ENCODE results near the gene TCF4.

The TCF4 gene

GRCh38 chr18:55337908-55338521 lies 250.0 kb downstream of the TCF4 start:
- DNase-seq = no peak

DNA sequence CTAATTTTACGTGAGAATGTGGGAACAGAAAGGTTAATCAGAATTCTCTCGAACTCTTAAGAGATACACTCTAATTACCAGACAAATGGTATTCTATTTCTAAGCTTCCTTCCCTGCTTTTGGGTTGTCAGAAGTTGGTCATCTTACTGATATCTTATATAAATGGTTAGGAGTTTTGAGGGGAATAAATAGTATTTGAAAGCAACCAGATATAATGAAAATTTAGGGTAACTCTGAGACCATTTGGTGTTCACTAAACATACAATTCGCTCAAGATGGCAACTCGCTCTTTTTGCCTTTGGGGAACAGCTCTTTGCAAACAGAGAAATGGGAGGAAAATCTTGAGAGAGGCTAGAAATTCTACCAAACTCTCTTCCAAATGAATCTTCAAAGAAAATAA lies 250.9 kb downstream of the TCF4 start:
- DNase-seq = no peak

GRCh38 chr18:55336438-55337100 lies 251.4 kb downstream of the TCF4 start:
- DNase-seq = no peak

GRCh38 chr18:55334875-55335274 lies 253.1 kb downstream of the TCF4 start:
- no peak for DNase-seq

DNA sequence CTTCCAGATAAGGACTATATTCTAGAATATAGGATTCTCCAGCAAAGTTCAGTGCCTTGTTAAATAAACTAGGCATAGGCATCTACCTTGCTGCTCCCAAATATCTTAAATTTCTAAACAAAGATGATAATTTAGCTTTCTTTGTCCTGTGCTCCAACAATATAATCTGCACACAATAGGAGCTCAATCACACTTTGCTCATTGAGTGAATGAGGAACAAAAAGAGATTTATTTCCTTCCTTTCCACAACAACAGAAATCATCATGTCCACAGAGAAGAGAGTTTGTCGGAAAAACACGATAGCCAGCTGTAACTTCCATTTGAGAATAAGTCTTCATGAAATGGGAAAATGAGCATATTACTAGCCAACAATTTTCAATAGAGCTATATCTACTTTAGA lies 256.7 kb downstream of the TCF4 start:
- no peak for DNase-seq

GRCh38 chr18:55328301-55328700 lies 259.7 kb downstream of the TCF4 start:
- DNase-seq = no peak

DNA sequence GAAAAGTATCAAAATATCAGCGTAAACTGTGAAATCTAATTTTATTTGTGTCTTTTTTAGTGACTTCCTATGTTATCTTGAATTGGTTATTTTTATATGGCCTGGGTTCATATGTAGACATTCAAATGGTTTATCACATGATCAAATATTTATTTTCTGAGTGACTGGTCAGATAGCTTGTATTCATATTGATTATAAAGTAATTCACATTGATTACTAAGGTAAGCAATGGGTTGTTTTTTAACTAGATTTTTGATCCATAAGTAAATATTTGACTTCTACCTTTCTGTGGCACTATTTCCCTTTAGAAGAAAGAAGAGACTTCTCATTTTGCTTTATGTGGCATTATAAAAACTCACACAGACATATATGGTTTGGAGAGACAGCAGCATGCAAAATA lies 260.5 kb downstream of the TCF4 start:
- DNase-seq = no peak

- no peak for DNase-seq
Observed at GRCh38 chr18:55326134-55326533, 261.9 kb downstream of the TCF4 start.

- DNase-seq = no peak
Observed at GRCh38 chr18:55324166-55324565, 263.8 kb downstream of the TCF4 start.

DNA sequence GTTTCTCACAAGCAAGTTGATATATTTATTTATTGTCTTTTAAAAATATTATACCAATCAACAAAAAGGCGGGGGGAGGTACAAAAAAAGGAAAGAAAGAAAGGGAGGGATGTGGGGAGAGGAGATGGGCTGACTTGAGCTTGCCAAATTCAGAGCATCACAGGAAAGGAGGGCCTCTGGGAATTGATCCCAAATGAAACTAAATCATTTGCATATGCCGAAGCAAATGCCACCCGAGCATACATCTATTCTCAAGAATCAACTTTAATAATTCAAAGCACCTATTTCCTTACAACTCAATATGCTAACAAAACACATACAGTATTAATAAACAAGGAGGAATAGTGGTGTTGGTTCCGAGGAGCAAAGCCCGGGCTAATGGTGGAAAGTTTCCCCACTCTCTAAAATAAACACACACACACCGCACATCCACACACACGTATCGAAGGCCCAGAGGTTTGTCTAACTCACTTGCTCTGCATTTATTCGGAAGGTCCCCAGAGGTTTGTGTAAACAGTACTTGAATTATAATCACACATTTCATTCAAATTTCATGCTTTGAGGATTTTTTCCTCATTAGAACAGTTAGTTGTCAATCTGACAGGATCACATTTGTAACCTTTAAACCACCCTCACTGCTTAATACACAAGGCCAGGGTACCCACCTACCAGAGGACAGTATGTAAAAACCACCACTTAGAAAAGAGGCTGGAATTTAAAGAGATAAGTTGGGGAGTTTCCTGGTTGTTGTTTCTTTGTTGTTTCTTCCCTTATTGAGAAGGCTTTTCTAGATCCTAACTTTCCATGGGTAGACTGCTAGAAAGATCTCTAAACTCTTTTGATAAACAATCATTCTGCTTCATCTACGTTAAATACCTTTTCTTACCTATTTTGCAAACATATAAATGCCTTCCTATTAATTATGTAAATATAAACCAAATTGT lies 264.7 kb downstream of the TCF4 start:
- no peak for DNase-seq

DNA sequence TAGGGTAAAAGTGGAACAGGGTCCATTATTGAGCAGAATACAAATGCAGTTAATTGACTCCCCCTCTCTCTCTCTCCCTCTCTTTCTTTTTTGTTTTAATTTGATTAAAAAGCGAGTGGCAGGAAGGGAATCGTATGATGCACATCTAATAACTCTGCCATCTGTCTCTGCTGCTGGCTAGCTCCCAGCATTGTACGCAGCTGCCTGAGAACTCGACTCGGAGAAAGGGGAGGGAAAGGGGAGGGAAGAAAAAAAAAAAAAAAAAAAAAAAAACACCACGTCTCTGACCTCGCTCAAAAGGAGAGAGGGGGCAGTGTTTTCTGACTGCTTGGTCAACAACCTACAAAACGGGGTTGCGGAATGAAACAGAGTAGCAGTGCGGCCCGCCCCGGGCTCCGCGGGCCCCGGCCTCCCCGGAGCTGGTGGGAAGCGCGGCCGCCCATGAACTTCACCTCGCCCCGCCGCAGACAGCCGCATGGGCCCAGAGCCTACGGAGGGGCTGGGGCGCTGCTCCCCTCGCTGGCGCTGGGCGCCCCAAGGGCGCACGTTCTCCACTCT lies 265.7 kb downstream of the TCF4 start:
- DNase-seq = no peak

DNA sequence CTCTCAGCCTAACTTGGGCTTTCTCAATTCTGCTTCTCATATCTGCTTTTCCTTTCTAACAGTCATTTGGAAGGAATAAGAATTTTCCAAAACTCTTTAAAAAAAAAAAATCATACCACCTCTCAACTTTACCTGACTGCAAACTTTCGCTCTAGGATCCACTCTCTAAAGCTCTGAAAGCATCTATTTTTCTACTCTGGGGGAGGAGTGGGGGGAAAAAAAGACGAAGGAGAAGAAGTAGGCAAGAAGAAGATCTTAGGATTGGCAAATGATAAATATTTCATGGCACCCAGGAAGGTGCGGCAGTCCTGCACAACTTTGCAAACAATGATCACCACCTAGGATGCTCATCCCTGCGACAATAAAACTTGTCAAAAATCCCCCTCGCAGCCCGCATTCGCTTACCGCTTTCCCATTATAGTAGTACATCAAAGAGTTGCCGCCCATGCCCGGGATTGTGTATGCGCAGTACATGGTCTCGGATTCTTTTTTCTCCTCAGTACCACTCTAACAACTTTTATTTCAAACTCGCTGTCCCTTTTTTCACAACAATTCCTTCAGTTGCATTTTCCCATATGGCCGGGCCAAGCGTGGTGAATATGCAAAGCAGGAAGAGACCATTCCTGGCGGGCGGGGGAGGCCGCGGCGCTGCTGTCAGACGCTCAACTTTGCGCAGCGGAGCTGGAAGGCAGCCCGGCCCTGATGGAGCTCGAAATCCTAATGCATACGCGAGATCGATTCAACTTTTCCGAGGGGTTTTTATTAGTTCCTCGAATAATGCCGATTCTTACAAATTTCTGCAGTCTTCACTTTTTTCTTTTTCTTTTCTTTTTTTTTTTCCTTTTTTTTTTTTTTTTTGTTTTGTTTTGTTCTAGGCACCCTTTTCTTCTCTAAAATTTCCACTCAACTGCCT lies 266.5 kb downstream of the TCF4 start:
- DNase-seq = no peak

- no peak for DNase-seq
Observed at GRCh38 chr18:55320424-55321264, 267.3 kb downstream of the TCF4 start.

GRCh38 chr18:55319459-55320193 lies 268.4 kb downstream of the TCF4 start:
- DNase-seq = no peak

GRCh38 chr18:55318951-55319441 lies 269.0 kb downstream of the TCF4 start:
- DNase-seq = no peak

DNA sequence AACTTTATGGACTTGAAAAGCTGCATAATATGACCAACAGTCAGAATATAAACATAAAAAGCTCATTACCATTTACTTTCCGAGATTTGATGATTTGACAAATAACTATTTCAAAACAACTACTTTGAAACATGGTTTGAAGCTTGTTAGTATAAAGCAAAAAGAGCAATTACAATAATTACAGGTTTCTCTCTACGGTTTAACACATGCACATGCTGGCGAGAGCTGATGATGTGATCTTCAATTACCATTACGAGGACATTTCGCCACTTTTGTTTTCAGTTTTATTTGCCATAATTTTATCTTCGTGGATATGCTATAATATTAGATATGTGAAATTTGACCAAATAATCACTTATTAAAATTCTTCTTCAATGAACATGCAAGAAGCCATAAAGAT lies 270.1 kb downstream of the TCF4 start:
- DNase-seq = no peak

- no peak for DNase-seq
Observed at GRCh38 chr18:55317324-55317723, 270.7 kb downstream of the TCF4 start.

DNA sequence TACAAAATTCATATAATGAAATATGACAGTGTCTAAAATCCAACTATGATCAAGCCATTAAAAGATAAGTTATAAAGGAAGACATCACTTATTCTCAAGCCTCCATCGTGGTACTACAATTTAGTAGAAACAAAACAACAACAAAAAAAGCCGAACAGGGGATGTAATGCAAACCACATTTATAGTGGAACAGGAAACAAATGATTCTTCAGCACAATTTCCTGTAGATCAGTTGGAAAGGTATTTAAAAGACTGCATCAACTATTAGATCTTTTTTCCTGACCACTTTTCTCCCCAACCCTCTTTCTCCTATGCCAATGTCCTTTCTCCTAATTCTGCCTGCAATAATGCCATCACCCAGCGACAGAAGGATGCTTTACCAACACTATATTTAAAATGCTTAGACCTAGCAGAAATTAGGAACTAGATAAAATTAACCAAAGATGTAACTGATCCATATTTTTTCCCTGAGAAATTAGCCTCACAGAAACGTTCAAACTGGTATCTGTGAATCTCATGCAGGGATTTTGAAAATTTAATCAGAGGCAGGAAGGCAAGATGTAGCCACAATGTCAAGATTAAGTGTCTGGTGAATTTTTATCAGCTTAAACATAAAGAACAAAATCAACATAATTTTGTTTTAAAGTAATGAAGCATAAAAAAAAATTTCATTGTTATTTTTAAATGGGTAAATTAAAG lies 271.4 kb downstream of the TCF4 start:
- no peak for DNase-seq

- no peak for DNase-seq
Observed at GRCh38 chr18:55314615-55315237, 273.3 kb downstream of the TCF4 start.

All from 8988T (cell line).